Embryonic facial prominence (tissue), 1 donor: Measurements from ENCODE around the gene MYO5B.
"Not testable (repeated sequence)": the region's sequence is repeated elsewhere in the genome, so short reads cannot be mapped to it uniquely, and the experiment has no call there.

Source experiments
- DNase-seq: peaks from one replicate; pipeline ENCODE4 v3.0.0-alpha.2; 2016; ENCODE audit errors: extremely low spot score

Gene MYO5B

GRCh38 chr18:49798001-49798400 lies 396.9 kb downstream of the MYO5B start:
- DNase-seq: no peak

- DNase-seq: no peak
Observed at GRCh38 chr18:49795612-49796552, 399.1 kb downstream of the MYO5B start.

- no peak for DNase-seq
Observed at GRCh38 chr18:49794743-49795142, 400.2 kb downstream of the MYO5B start.

- DNase-seq: not testable (repeated sequence)
Observed at GRCh38 chr18:49789560-49790134, 405.3 kb downstream of the MYO5B start.

GRCh38 chr18:49788327-49788898 lies 406.5 kb downstream of the MYO5B start:
- no peak for DNase-seq

DNA sequence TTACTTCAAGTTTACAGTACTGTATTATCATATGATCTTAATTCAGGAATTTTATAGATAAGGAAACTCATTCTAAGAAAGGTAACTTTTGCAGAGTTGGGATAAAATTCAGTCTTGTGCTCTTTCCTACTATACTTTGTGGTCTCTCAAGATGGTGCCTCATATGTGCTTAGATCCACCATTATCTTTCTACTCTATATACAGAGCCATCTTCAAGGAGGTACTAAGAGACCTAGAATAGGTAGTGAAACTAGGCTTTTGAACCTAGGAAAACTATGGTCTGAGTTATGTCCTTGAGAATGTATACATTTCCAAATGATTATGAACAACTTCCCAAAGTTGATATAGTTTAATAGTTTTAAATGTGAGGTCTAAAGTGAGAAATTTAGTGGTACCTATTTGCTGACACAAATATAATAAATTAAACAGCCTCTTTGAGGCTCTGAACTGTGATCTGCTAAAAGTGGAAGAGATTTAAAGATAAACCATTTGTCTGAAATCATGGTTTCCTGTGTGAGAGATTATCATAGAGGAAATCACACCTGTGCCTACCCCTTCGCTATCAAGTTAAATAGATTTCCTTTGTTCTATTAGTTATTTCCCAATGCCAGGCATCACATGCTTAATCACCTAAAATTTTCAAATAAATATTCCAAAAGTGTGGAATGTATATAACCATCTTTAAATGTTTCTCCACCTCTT lies 408.8 kb downstream of the MYO5B start:
- no peak for DNase-seq

- DNase-seq: no peak
Observed at GRCh38 chr18:49784427-49785185, 410.3 kb downstream of the MYO5B start.

- not testable (repeated sequence) for DNase-seq
Observed at GRCh38 chr18:49783631-49784030, 411.3 kb downstream of the MYO5B start.

DNA sequence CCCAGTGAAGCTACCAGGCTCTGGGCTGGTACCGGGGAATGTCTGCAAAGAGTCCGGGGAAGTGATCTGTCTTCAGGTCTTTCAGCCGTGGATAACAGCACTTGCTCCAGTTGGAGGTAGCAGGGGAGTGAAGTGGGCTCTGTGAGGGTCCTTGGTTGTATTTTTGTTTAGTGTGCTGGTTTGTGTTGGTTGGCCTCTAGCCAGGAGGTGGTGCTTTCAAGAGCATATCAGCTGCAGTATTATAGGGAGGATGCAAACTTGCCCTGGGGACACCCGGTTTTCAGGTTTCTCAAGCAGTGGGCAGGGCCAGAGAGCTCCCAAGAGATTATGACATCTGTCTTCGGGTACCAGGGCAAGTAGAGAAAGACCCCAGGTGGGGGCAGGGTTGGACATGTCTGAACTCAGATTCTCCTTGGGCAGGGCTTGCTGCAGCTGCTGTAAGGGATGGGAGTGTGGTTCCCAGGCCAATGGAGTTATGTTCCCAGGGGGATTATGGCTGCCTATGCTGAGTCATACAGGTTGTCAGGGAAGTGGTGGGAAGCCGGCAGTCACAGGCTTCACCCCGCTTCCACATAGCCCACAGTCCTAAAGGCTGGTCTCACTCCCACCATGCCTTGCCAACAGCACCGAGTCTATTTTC lies 416.0 kb downstream of the MYO5B start:
- no peak for DNase-seq
